ENCODE results near the gene NCAPD3. TPM values are rescaled to one million over a fixed set of nuclear protein-coding genes. Genes with fewer than 3 reads are reported as not detected.

NCAPD3 gene
- total and polyA plus RNA-seq, 2 donors (not counting 3 experiments of a cell fraction or from before 2014, with no cell fraction given): 22.6 to 43.8 TPM

- Histone ChIP-seq H3K9ac (replicated peaks; ENCODE audit: extremely low read depth, insufficient read depth, low read length) (no peak overlapping the region), H2AFZ (ENCODE audit: low read depth, low read length) (no peak overlapping the region), H3K27ac (ENCODE audit: insufficient read depth, low read depth, low read length) (no peak overlapping the region), H3K9me3 (replicated peaks; ENCODE audit: control insufficient read depth, insufficient read depth, low read length) (no peaks in the 10 kb centered on the region), H3K27me3 (ENCODE audit: control insufficient read depth in 2 of 2, insufficient read depth in 2 of 2, low read length in 2 of 2) (no peaks in the 10 kb centered on the region), H3K79me2 (ENCODE audit: control insufficient read depth, insufficient read depth, low read length) (peaks cover 5% of the 10 kb centered on the region), H4K20me1 (replicated peaks; ENCODE audit: control insufficient read depth, extremely low read depth, insufficient read depth, low read length) (no peaks in the 10 kb centered on the region), H3K4me1 (ENCODE audit: control insufficient read depth, extremely low read depth, insufficient read depth, low read length) (peaks cover 7% of the 10 kb centered on the region), H3K9me1 (replicated peaks; ENCODE audit: control insufficient read depth, extremely low read depth, insufficient read depth, low read length) (no peaks in the 10 kb centered on the region), H3K4me3 (replicated peaks in 1 of 3; ENCODE audit: insufficient read depth in 1 of 3, low read depth in 1 of 3, low read length in 3 of 3) (no peak overlapping the region), H3K36me3 (ENCODE audit: control insufficient read depth in 2 of 2, extremely low read depth in 1 of 2, insufficient read depth in 2 of 2, low read length in 2 of 2) (no peaks in the 10 kb centered on the region), H3K4me2 (ENCODE audit: insufficient read depth, low read length) (no peak overlapping the region)
- POLR2A ChIA-PET: no interaction called here
- TF ChIP-seq GATA2 (IDR thresholded peaks at IDR 0.05; ENCODE audit: insufficient read depth, insufficient read length, low read depth, low read length): no peak
- no peak for FAIRE-seq
- DNase-seq (ENCODE audit: low read depth, low spot score): no peak
- BruUV-seq (replicated peaks): no TSS peak
- CTCF ChIA-PET: interaction anchor here (1.2 kb wide), 1 partner anchor 85 kb away, joined by 3 read pairs; no protein-coding TSS in a partner anchor
- dilution Hi-C loops (cut with MboI; ENCODE audit: extremely low pct_ligation_motif_present, low sequenced_read_pairs) (no loop called here), intact Hi-C loops (cut with micrococcal nuclease) (no loop called here)
Measured at GRCh38 chr11:134132808-134133207, 91.0 kb downstream of the NCAPD3 start.

GRCh38 chr11:134131628-134132244 is 92.0 kb downstream of the NCAPD3 start:
- no peak for FAIRE-seq
- intact Hi-C loops (cut with micrococcal nuclease) (no loop called here), dilution Hi-C loops (cut with MboI; ENCODE audit: extremely low pct_ligation_motif_present, low sequenced_read_pairs) (no loop called here)
- Histone ChIP-seq H3K27me3 (ENCODE audit: control insufficient read depth in 2 of 2, insufficient read depth in 2 of 2, low read length in 2 of 2) (no peaks in the 10 kb centered on the region), H3K27ac (ENCODE audit: insufficient read depth, low read depth, low read length) (no peak overlapping the region), H3K9ac (replicated peaks; ENCODE audit: extremely low read depth, insufficient read depth, low read length) (no peak overlapping the region), H3K79me2 (ENCODE audit: control insufficient read depth, insufficient read depth, low read length) (peaks cover 2% of the 10 kb centered on the region), H3K4me3 (replicated peaks in 1 of 3; ENCODE audit: insufficient read depth in 1 of 3, low read depth in 1 of 3, low read length in 3 of 3) (no peak overlapping the region), H3K9me3 (replicated peaks; ENCODE audit: control insufficient read depth, insufficient read depth, low read length) (no peaks in the 10 kb centered on the region), H4K20me1 (replicated peaks; ENCODE audit: control insufficient read depth, extremely low read depth, insufficient read depth, low read length) (no peaks in the 10 kb centered on the region), H3K4me1 (ENCODE audit: control insufficient read depth, extremely low read depth, insufficient read depth, low read length) (peaks cover 12% of the 10 kb centered on the region), H3K36me3 (ENCODE audit: control insufficient read depth in 2 of 2, extremely low read depth in 1 of 2, insufficient read depth in 2 of 2, low read length in 2 of 2) (no peaks in the 10 kb centered on the region), H2AFZ (ENCODE audit: low read depth, low read length) (no peak overlapping the region), H3K4me2 (ENCODE audit: insufficient read depth, low read length) (no peak overlapping the region), H3K9me1 (replicated peaks; ENCODE audit: control insufficient read depth, extremely low read depth, insufficient read depth, low read length) (no peaks in the 10 kb centered on the region)
- TF ChIP-seq POLR2AphosphoS5 (IDR thresholded peaks at IDR 0.05; ENCODE audit: insufficient read depth, low read depth, low read length): no peak
- no peak for TF ChIP-seq FOS (IDR thresholded peaks at IDR 0.05; ENCODE audit: borderline replicate concordance, insufficient read depth, low read length)
- TF ChIP-seq JUN (IDR thresholded peaks at IDR 0.05; ENCODE audit: borderline replicate concordance, insufficient read depth, insufficient read length, low read depth): no peak
- TF ChIP-seq, protein P1, sequence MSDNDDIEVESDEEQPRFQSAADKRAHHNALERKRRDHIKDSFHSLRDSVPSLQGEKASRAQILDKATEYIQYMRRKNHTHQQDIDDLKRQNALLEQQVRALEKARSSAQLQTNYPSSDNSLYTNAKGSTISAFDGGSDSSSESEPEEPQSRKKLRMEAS (IDR thresholded peaks at IDR 0.05; ENCODE audit: insufficient read depth, insufficient read length): no peak
- TF ChIP-seq POLR2A (IDR thresholded peaks at IDR 0.05; ENCODE audit: low read depth, low read length): no peak
- no peak for TF ChIP-seq EZH2 (IDR thresholded peaks at IDR 0.05; ENCODE audit: borderline replicate concordance, low read depth, low read length, severe bottlenecking)
- TF ChIP-seq GATA2 (IDR thresholded peaks at IDR 0.05; ENCODE audit: insufficient read depth, insufficient read length, low read depth, low read length): no peak
- no peak for TF ChIP-seq CTCF (IDR thresholded peaks at IDR 0.05; ENCODE audit: extremely low read depth in 1 of 2, insufficient read depth in 1 of 2, low read depth in 1 of 2, low read length in 2 of 2)
- TF ChIP-seq MYC (IDR thresholded peaks at IDR 0.05; ENCODE audit: low read depth, low read length): no peak
- CTCF ChIA-PET: interaction anchor here (1.2 kb wide), 1 partner anchor 84 kb away, joined by 3 read pairs; no protein-coding TSS in a partner anchor
- POLR2A ChIA-PET: no interaction called here
- no TSS peak for BruUV-seq (replicated peaks)
- no peak for DNase-seq (ENCODE audit: low read depth, low spot score)
